ENCODE measurements around the gene CDH22. TPM values are rescaled to one million over a fixed set of nuclear protein-coding genes. Genes with fewer than 3 reads are reported as not detected.

Gene CDH22
- total RNA-seq, 1 experiment from 2014 or later = 6.4 TPM

- peaks cover 15% of the 10 kb centered on the region; the same call in 1 of the 2 replicates for H4K20me1 ChIP-seq (ENCODE audit: insufficient read depth, low read depth, low read length)
- no peaks in the 10 kb centered on the region for H3K36me3 ChIP-seq (ENCODE audit: insufficient read depth, low read length)
- peaks cover 4% of the 10 kb centered on the region; the same call in 1 of the 2 replicates for H3K4me1 ChIP-seq (ENCODE audit: low read length)
- no peaks in the 10 kb centered on the region for H3K9me3 ChIP-seq (ENCODE audit: low read length)
- no peaks in the 10 kb centered on the region for H3K9me2 ChIP-seq (replicated peaks; ENCODE audit: insufficient read depth, low read length)
- no peak overlapping the region for H3K27ac ChIP-seq (ENCODE audit: low read length)
- H3K27me3 ChIP-seq (ENCODE audit: low read length) = no peaks in the 10 kb centered on the region
- H3K79me2 ChIP-seq (ENCODE audit: low read length) = no peaks in the 10 kb centered on the region
- DNase-seq = no peak
- H3K4me3 ChIP-seq (ENCODE audit: low read length) = no peak overlapping the region
- H3K4me2 ChIP-seq (ENCODE audit: low read depth, low read length, poor library complexity, severe bottlenecking) = no peak overlapping the region
- no peak overlapping the region for H2AFZ ChIP-seq (ENCODE audit: low read length)
- H3K9ac ChIP-seq (ENCODE audit: low read length) = no peak overlapping the region
Observed at GRCh38 chr20:46167080-46167479, 141.2 kb downstream of the CDH22 start.

- Histone ChIP-seq H3K79me2 (ENCODE audit: low read length) (no peaks in the 10 kb centered on the region), H3K27ac (ENCODE audit: low read length) (no peak overlapping the region), H3K4me1 (ENCODE audit: low read length) (peaks cover 4% of the 10 kb centered on the region; the same call in 1 of the 2 replicates), H3K4me2 (ENCODE audit: low read depth, low read length, poor library complexity, severe bottlenecking) (no peak overlapping the region), H3K9me3 (ENCODE audit: low read length) (no peaks in the 10 kb centered on the region), H4K20me1 (ENCODE audit: insufficient read depth, low read depth, low read length) (peaks cover 15% of the 10 kb centered on the region; the same call in 1 of the 2 replicates), H3K36me3 (ENCODE audit: insufficient read depth, low read length) (no peaks in the 10 kb centered on the region), H2AFZ (ENCODE audit: low read length) (no peak overlapping the region), H3K27me3 (ENCODE audit: low read length) (no peaks in the 10 kb centered on the region), H3K4me3 (ENCODE audit: low read length) (no peak overlapping the region), H3K9me2 (replicated peaks; ENCODE audit: insufficient read depth, low read length) (no peaks in the 10 kb centered on the region), H3K9ac (ENCODE audit: low read length) (no peak overlapping the region)
- no peak for DNase-seq
Observed at GRCh38 chr20:46164254-46164653, 144.0 kb downstream of the CDH22 start.

GRCh38 chr20:46161921-46162320, 146.4 kb downstream of the CDH22 start:
- Histone ChIP-seq H3K4me3 (ENCODE audit: low read length) (no peak overlapping the region), H3K79me2 (ENCODE audit: low read length) (no peaks in the 10 kb centered on the region), H3K9me3 (ENCODE audit: low read length) (no peaks in the 10 kb centered on the region), H3K9ac (ENCODE audit: low read length) (no peak overlapping the region), H3K27me3 (ENCODE audit: low read length) (no peaks in the 10 kb centered on the region), H3K27ac (ENCODE audit: low read length) (no peak overlapping the region), H3K4me2 (ENCODE audit: low read depth, low read length, poor library complexity, severe bottlenecking) (no peak overlapping the region), H3K36me3 (ENCODE audit: insufficient read depth, low read length) (no peaks in the 10 kb centered on the region), H4K20me1 (ENCODE audit: insufficient read depth, low read depth, low read length) (0 out of 2 replicates have a peak, but pooled peaks cover 8% of the 10 kb centered on the region), H3K4me1 (ENCODE audit: low read length) (peaks cover 4% of the 10 kb centered on the region; the same call in 1 of the 2 replicates), H2AFZ (ENCODE audit: low read length) (no peak overlapping the region), H3K9me2 (replicated peaks; ENCODE audit: insufficient read depth, low read length) (no peaks in the 10 kb centered on the region)
- DNase-seq = no peak

- no peaks in the 10 kb centered on the region for H3K9me2 ChIP-seq (replicated peaks; ENCODE audit: insufficient read depth, low read length)
- H3K27ac ChIP-seq (ENCODE audit: low read length) = no peak overlapping the region
- H3K27me3 ChIP-seq (ENCODE audit: low read length) = no peaks in the 10 kb centered on the region
- H3K9me3 ChIP-seq (ENCODE audit: low read length) = no peaks in the 10 kb centered on the region
- H3K9ac ChIP-seq (ENCODE audit: low read length) = no peak overlapping the region
- H3K4me2 ChIP-seq (ENCODE audit: low read depth, low read length, poor library complexity, severe bottlenecking) = no peak overlapping the region
- no peak for DNase-seq
- no peak overlapping the region for H2AFZ ChIP-seq (ENCODE audit: low read length)
- H3K4me1 ChIP-seq (ENCODE audit: low read length) = peaks cover 4% of the 10 kb centered on the region; the same call in 1 of the 2 replicates
- H3K79me2 ChIP-seq (ENCODE audit: low read length) = no peaks in the 10 kb centered on the region
- no peaks in the 10 kb centered on the region for H3K36me3 ChIP-seq (ENCODE audit: insufficient read depth, low read length)
- H4K20me1 ChIP-seq (ENCODE audit: insufficient read depth, low read depth, low read length) = 0 out of 2 replicates have a peak, but pooled peaks cover 4% of the 10 kb centered on the region
- H3K4me3 ChIP-seq (ENCODE audit: low read length) = no peak overlapping the region
Observed at GRCh38 chr20:46160661-46161060, 147.6 kb downstream of the CDH22 start.

DNA sequence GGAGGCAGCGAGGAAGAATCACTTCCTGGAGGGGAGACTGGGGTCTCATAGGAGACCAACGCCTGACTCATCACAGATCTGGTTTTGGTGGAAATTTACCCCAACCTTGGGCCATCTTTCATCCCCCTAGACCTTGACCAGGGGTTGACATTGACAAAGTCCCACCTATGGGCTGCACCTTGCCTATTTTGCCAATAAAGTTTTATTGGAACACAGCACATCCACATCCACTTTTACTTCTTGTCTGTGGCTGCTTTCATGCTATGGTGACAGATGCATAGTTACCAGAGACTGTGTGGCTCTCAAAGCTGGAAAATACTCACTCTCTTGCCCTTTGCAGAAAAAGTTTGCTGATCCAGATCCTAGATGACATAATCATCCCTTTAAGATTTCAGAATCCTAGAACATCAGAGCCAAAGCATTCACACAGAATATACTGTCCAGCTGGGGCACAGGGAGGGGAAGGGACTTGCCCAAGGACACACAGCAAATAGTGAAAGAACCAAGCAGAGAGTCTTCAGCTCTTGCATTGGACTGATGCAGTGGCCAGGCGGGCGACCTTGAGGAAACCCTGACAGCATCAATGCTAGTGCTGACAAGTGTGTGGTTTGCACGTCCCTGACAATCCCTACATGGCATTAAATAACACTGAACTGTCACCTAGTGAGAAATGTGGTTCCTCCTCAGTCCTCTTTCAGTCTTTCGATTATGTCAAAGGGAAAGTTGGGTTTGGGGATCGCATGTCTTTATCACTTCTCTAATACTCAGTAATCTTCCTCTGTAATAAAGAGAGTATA, 149.0 kb downstream of the CDH22 start:
- Histone ChIP-seq H3K79me2 (ENCODE audit: low read length) (no peaks in the 10 kb centered on the region), H4K20me1 (ENCODE audit: insufficient read depth, low read depth, low read length) (0 out of 2 replicates have a peak, but pooled peaks cover 3% of the 10 kb centered on the region)

GRCh38 chr20:46158476-46158987, 149.8 kb downstream of the CDH22 start:
- Histone ChIP-seq H3K4me1 (ENCODE audit: low read length) (peaks cover 5% of the 10 kb centered on the region; the same call in 1 of the 2 replicates), H3K27ac (ENCODE audit: low read length) (no peak overlapping the region), H3K9ac (ENCODE audit: low read length) (no peak overlapping the region), H4K20me1 (ENCODE audit: insufficient read depth, low read depth, low read length) (0 out of 2 replicates have a peak, but pooled peaks cover 3% of the 10 kb centered on the region), H3K9me2 (replicated peaks; ENCODE audit: insufficient read depth, low read length) (no peaks in the 10 kb centered on the region), H3K36me3 (ENCODE audit: insufficient read depth, low read length) (no peaks in the 10 kb centered on the region), H3K9me3 (ENCODE audit: low read length) (no peaks in the 10 kb centered on the region), H3K4me2 (ENCODE audit: low read depth, low read length, poor library complexity, severe bottlenecking) (no peak overlapping the region), H3K27me3 (ENCODE audit: low read length) (no peaks in the 10 kb centered on the region), H2AFZ (ENCODE audit: low read length) (no peak overlapping the region), H3K79me2 (ENCODE audit: low read length) (no peaks in the 10 kb centered on the region), H3K4me3 (ENCODE audit: low read length) (no peak overlapping the region)
- no peak for DNase-seq

More for the DNA sequence above, 149.0 kb downstream of the CDH22 start:
- Histone ChIP-seq H3K27ac (ENCODE audit: low read length) (no peak overlapping the region), H3K9ac (ENCODE audit: low read length) (no peak overlapping the region), H3K9me3 (ENCODE audit: low read length) (no peaks in the 10 kb centered on the region), H2AFZ (ENCODE audit: low read length) (no peak overlapping the region), H3K27me3 (ENCODE audit: low read length) (no peaks in the 10 kb centered on the region), H3K36me3 (ENCODE audit: insufficient read depth, low read length) (no peaks in the 10 kb centered on the region), H3K4me1 (ENCODE audit: low read length) (peaks cover 5% of the 10 kb centered on the region; the same call in 1 of the 2 replicates), H3K4me3 (ENCODE audit: low read length) (no peak overlapping the region), H3K4me2 (ENCODE audit: low read depth, low read length, poor library complexity, severe bottlenecking) (no peak overlapping the region), H3K9me2 (replicated peaks; ENCODE audit: insufficient read depth, low read length) (no peaks in the 10 kb centered on the region)
- DNase-seq = no peak

- H3K9me2 ChIP-seq (replicated peaks; ENCODE audit: insufficient read depth, low read length) = no peaks in the 10 kb centered on the region
- H3K4me2 ChIP-seq (ENCODE audit: low read depth, low read length, poor library complexity, severe bottlenecking) = no peak overlapping the region
- H4K20me1 ChIP-seq (ENCODE audit: insufficient read depth, low read depth, low read length) = 0 out of 2 replicates have a peak, but pooled peaks cover 3% of the 10 kb centered on the region
- H3K9me3 ChIP-seq (ENCODE audit: low read length) = no peaks in the 10 kb centered on the region
- H3K27me3 ChIP-seq (ENCODE audit: low read length) = no peaks in the 10 kb centered on the region
- H3K27ac ChIP-seq (ENCODE audit: low read length) = no peak overlapping the region
- no peak overlapping the region for H3K9ac ChIP-seq (ENCODE audit: low read length)
- H3K79me2 ChIP-seq (ENCODE audit: low read length) = no peaks in the 10 kb centered on the region
- H3K4me3 ChIP-seq (ENCODE audit: low read length) = no peak overlapping the region
- peaks cover 5% of the 10 kb centered on the region; the same call in 1 of the 2 replicates for H3K4me1 ChIP-seq (ENCODE audit: low read length)
- no peak for DNase-seq
- no peak overlapping the region for H2AFZ ChIP-seq (ENCODE audit: low read length)
- H3K36me3 ChIP-seq (ENCODE audit: insufficient read depth, low read length) = no peaks in the 10 kb centered on the region
Observed at GRCh38 chr20:46157625-46158024, 150.7 kb downstream of the CDH22 start.

DNA sequence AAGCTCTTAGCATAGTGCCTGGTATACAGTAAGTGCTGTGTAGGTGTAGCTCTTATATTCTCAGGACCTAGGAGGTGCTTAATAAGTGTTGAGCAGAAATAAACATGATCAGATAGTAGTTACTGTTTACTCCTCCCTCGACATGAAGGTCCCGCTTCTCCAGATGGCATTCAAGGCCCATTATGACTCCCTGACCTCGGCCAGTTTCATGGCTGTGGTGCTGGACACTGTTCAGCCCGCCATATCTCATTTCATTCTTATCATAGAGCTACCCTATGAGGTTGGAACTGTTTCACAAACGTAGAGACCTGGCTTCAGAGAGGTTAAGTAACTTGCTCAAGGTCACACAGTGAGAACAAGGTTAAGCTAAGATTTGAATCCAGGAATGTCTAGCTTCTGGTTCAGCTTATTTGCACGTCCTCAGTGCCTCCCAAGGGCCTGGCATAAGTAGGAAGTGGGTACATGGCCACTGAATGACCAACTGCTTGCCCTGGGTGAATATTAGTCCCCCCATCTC, 151.2 kb downstream of the CDH22 start:
- H3K27me3 ChIP-seq (ENCODE audit: low read length) = no peaks in the 10 kb centered on the region
- no peaks in the 10 kb centered on the region for H3K9me2 ChIP-seq (replicated peaks; ENCODE audit: insufficient read depth, low read length)
- H3K4me2 ChIP-seq (ENCODE audit: low read depth, low read length, poor library complexity, severe bottlenecking) = no peak overlapping the region
- no peak overlapping the region for H3K4me3 ChIP-seq (ENCODE audit: low read length)
- H3K9ac ChIP-seq (ENCODE audit: low read length) = no peak overlapping the region
- no peak for DNase-seq
- no peaks in the 10 kb centered on the region for H3K79me2 ChIP-seq (ENCODE audit: low read length)
- H4K20me1 ChIP-seq (ENCODE audit: insufficient read depth, low read depth, low read length) = no peaks in the 10 kb centered on the region
- H3K4me1 ChIP-seq (ENCODE audit: low read length) = peaks cover 5% of the 10 kb centered on the region; the same call in 1 of the 2 replicates
- H3K36me3 ChIP-seq (ENCODE audit: insufficient read depth, low read length) = no peaks in the 10 kb centered on the region
- no peak overlapping the region for H3K27ac ChIP-seq (ENCODE audit: low read length)
- no peaks in the 10 kb centered on the region for H3K9me3 ChIP-seq (ENCODE audit: low read length)
- H2AFZ ChIP-seq (ENCODE audit: low read length) = no peak overlapping the region

All from Karpas-422 (cell line).